Activated CD4-positive, CD25-positive, alpha-beta regulatory T cell (primary cell): ENCODE results near the gene DUSP3.

Experiments used
- DNase-seq, 4 experiments: peaks; one replicate each; lab custom pipeline; 2025; lab: John Stamatoyannopoulos, UW

Gene DUSP3

GRCh38 chr17:43778337-43779144 is at the start of gene DUSP3:
TSS of gene DUSP3 (minus strand) at chr17:43778977. CDS start at chr17:43778924, 53 bp downstream.
- peak; percentile 25 to 62 (median 48) for DNase-seq

DNA sequence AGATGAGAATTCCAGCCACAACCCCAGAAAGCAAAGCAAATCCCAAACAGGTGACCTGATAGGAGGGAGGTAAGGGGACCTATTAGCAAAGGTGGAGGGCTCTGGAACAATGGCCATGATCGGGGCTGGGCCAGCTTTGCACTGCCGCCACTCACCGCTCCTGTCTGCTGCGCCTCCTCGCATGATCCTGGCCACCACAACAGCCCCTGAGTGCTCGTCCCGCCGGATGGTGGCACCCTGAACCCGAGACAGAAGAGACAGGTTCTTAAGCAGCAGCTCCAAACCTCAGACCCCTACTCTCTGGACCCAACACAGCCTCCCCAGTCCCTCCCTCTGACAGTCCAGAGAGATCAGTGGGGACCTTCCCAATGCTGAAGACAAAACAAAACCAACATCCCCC is 48.8 kb upstream of the DUSP3 start:
- DNase-seq, result no peak

DNA sequence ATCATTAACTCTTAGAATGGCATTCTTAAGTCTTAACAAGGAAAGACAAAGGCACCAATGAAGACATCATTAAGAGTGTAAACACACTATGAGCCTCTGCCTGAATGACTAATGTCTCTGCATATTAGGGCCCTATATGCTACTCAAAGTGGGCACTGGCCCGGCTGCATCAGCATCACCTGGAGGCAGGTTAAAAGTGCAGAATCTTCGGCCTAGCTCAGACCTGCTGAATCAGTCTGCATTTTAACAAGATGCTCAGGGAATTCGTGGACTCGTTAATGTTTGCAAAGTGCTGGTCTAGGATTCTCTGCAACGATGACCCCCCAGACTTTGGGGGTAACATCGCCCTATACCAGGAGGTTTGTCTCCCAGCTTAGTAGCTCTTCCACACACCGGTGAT is 47.4 kb upstream of the DUSP3 start:
- DNase-seq, result no peak

DNA sequence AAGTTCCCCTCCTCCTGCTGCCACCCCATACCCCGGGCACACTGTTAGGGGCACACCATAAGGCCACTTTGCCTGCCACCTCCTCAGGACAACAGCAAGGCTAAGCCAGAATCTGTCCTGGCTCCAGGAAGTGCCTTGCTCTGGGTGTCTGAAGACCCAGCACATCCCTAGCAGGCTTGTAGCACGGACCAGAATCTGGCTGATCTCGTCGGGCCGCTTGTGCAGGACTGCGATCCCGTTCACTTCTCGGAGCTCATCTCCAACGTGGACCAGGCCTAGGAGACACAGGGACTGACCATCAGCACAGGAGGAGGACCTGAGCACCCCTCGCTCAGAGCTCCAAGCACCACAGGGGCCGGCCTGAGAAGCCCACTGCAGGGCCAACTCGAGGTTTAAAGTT is 46.8 kb upstream of the DUSP3 start:
- DNase-seq, result no peak

GRCh38 chr17:43823350-43824084 is 44.7 kb upstream of the DUSP3 start:
- DNase-seq, result no peak

GRCh38 chr17:43822570-43823190 is 43.9 kb upstream of the DUSP3 start:
- DNase-seq, result no peak

- no peak for DNase-seq
Measured at GRCh38 chr17:43820759-43821158, 42.0 kb upstream of the DUSP3 start.

GRCh38 chr17:43818966-43819365 is 40.2 kb upstream of the DUSP3 start:
- no peak for DNase-seq

GRCh38 chr17:43817826-43818225 is 39.0 kb upstream of the DUSP3 start:
- DNase-seq, result no peak

- no peak for DNase-seq
Measured at GRCh38 chr17:43816336-43817320, 37.9 kb upstream of the DUSP3 start.

GRCh38 chr17:43814714-43815113 is 35.9 kb upstream of the DUSP3 start:
- no peak for DNase-seq

GRCh38 chr17:43814026-43814425 is 35.2 kb upstream of the DUSP3 start:
- no peak for DNase-seq

DNA sequence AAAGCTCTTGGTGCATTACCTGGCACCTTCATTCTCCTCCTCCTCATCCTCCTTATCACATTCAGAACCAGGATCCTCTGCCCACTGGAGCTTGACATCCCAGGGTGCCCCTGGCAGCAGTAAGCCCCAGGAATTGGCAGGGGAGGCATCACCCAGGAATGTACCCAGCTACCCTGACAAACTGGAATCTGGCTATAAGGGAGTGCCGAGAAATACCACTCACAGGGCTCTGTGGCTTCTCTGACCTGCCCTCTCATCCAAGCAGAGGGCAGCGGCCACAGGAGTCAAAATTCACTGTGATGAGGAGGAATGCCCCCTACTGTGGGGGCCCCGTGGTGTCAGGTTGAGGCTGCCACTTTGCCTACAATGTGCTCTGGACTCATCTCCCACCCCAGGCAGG is 34.6 kb upstream of the DUSP3 start:
- DNase-seq, result no peak

DNA sequence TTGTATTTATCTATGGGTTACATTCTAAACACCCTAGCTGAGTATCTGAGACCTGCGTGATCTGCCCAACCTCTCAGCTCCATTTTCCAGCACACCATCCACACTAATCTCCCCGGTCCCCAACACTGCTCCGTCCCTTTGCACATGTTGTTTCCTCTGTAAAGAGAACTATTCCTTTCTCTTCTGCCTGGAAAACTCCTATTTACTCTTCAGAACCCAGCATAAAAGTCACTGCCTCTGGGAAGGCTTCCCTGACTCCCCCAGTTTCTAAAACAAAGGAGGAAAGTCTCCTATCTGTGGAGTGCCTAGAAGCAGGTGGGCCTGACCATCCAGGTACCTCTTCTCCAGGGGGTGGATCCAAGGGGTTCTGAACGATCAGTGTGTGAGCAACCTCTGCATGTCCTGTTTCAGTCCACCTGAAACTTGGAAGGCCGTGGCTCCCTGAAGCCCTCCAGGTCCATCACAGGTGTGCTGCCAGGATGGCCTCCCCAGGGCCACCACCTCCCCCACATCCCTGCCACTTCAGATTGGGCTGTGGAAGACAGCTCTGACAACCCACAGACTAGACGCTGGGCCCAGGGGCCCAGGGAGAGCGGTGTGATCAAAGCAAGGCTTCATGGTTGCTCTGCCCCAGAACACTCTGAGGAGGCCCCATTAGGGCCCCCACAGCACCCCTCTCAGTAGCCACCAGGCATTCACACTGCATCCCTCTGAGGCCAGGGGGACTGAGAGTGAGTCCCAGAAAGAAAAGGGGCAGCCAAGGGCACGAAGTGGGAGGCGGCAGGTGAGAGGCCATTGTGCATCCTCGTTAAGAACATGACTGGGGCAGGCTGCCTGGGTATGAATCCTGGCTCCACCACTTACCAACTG is 33.9 kb upstream of the DUSP3 start:
- DNase-seq, result no peak

- no peak for DNase-seq
Measured at GRCh38 chr17:43810823-43811222, 32.0 kb upstream of the DUSP3 start.

- DNase-seq, result no peak
Measured at GRCh38 chr17:43810226-43810715, 31.5 kb upstream of the DUSP3 start.

- DNase-seq, result no peak
Measured at GRCh38 chr17:43809121-43809520, 30.3 kb upstream of the DUSP3 start.

DNA sequence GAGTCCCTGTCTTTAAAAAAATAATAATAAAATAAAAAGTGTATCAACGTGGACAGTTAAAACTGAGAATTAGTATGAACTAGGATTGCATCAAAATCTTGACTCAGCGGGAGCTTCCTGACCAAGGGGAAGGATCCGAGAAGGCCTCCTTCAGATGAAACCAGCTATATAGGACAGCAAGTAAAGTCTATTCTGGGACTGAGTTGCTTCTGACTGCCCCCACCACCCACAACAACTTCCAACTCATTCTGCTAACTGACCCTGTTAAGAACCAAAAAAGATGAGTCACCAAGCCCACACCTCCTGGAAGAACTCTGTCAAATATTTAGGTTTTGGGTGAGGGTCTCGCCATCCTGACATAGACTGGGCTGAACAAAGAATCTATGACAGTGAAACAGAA is 29.3 kb upstream of the DUSP3 start:
- no peak for DNase-seq

GRCh38 chr17:43805117-43805516 is 26.3 kb upstream of the DUSP3 start:
- no peak for DNase-seq

GRCh38 chr17:43803758-43804157 is 25.0 kb upstream of the DUSP3 start:
- DNase-seq, result no peak

DNA sequence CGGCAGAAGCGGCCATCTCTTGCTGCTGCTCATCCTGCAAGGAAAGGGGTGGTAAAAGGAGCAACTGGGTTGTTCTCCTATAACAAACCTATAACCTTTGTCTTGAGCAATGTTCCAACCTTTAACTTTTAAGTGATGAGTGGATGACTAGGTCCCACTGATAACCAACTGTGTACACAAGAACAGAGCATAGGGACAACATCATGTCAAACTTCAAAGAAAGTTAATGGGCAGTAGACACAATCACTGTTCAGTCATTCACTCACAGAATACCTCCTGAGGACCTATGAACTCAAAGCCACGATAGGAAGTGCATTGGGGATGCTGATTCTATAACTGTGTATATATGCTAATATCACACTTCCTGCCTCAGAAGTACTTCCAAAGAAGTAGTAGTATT is 23.1 kb upstream of the DUSP3 start:
- no peak for DNase-seq
